MCF 10A (cell line): Measurements from ENCODE around the gene DGKG. TPM values are rescaled to one million over a fixed set of nuclear protein-coding genes. Genes with fewer than 3 reads are reported as not detected.

ENCODE experiments used
- BruUV-seq: library from RNA; stranded (reverse); fragments of 400-500 nt; replicated peaks from 2 replicates; lab custom pipeline; 2021; lab: Mats Ljungman, UMichigan
- CTCF ChIA-PET: fragments of 300-600 bp; sonication (Branson Sonifier 250); formaldehyde crosslinking; extraction: SDS; loops from one replicate; lab custom pipeline; 2021; ENCODE audit warnings: antibody characterized with exemption, inconsistent platforms; lab: Yijun Ruan, JAX
- POLR2A ChIA-PET: fragments of 300-600, 350-650 bp; sonication (Branson Sonifier 250); formaldehyde crosslinking; extraction: SDS; loops from one replicate; lab custom pipeline; 2020; ENCODE audit warnings: antibody characterized with exemption, inconsistent platforms; lab: Yijun Ruan, JAX
- DNase-seq: peaks from one replicate; pipeline ENCODE4 v3.0.0-alpha.2; 2018; ENCODE audit not compliant: unreplicated experiment
- H3K27ac Mint-ChIP-seq: one replicate; pipeline ENCODE4 v1.8.0; 2022; ENCODE audit warnings: mild to moderate bottlenecking, low read depth, mixed read lengths; ENCODE audit not compliant: unreplicated experiment
- H3K27me3 Mint-ChIP-seq: one replicate; pipeline ENCODE4 v1.8.0; 2022; ENCODE audit warnings: mixed read lengths; ENCODE audit not compliant: insufficient read depth, unreplicated experiment
- H3K36me3 Mint-ChIP-seq: one replicate; pipeline ENCODE4 v1.8.0; 2022; ENCODE audit warnings: mild to moderate bottlenecking, moderate library complexity, mixed read lengths; ENCODE audit not compliant: insufficient read depth, unreplicated experiment
- H3K4me1 Mint-ChIP-seq: one replicate; pipeline ENCODE4 v1.8.0; 2022; ENCODE audit warnings: mixed read lengths; ENCODE audit not compliant: insufficient read depth, unreplicated experiment
- H3K4me3 Mint-ChIP-seq: one replicate; pipeline ENCODE4 v1.8.0; 2022; ENCODE audit warnings: mild to moderate bottlenecking, moderate library complexity, mixed read lengths; ENCODE audit not compliant: unreplicated experiment
- H3K9me3 Mint-ChIP-seq: one replicate; pipeline ENCODE4 v1.8.0; 2022; ENCODE audit warnings: mixed read lengths; ENCODE audit not compliant: unreplicated experiment
- CTCF ChIP-seq: fragments of 200-600 bp; IDR thresholded peaks from one replicate; pipeline ENCODE4 v1.8.0; 2022; ENCODE audit warnings: antibody characterized with exemption, mild to moderate bottlenecking; ENCODE audit not compliant: unreplicated experiment
- intact Hi-C: fragments of 100-400 bp; cut with micrococcal nuclease; formaldehyde crosslinking; loops from 2 replicates; pipeline ENCODE4 v1.14.1; 2022
- total RNA-seq: library from RNA; stranded (reverse); gene quantifications from 2 replicates; pipeline ENCODE4 v1.2.3, GENCODE V29; 2022

Gene DGKG
- total RNA-seq, 1 experiment from 2014 or later = not detected

GRCh38 chr3:186149319-186149960, 212.6 kb downstream of the DGKG start:
- H3K27me3 Mint-ChIP-seq = peaks cover 28% of the 10 kb centered on the region
- POLR2A ChIA-PET = no interaction called here

GRCh38 chr3:186144257-186144656, 217.8 kb downstream of the DGKG start:
- no peaks in the 10 kb centered on the region for H3K9me3 Mint-ChIP-seq
- H3K4me1 Mint-ChIP-seq = no peaks in the 10 kb centered on the region
- no peak overlapping the region for H3K4me3 Mint-ChIP-seq
- no TSS peak for BruUV-seq
- DNase-seq = no peak
- H3K27ac Mint-ChIP-seq = no peak overlapping the region
- no peak for TF ChIP-seq CTCF
- ChIA-PET POLR2A (no interaction called here), CTCF (no interaction called here)
- intact Hi-C loops = no loop called here
- H3K36me3 Mint-ChIP-seq = no peaks in the 10 kb centered on the region
- peaks cover 23% of the 10 kb centered on the region for H3K27me3 Mint-ChIP-seq

More at GRCh38 chr3:186149319-186149960, 212.6 kb downstream of the DGKG start:
- no peak for TF ChIP-seq CTCF
- H3K4me3 Mint-ChIP-seq = no peak overlapping the region
- BruUV-seq = no TSS peak
- intact Hi-C loops = no loop called here
- CTCF ChIA-PET = no interaction called here
- no peaks in the 10 kb centered on the region for H3K9me3 Mint-ChIP-seq
- H3K27ac Mint-ChIP-seq = no peak overlapping the region
- H3K36me3 Mint-ChIP-seq = no peaks in the 10 kb centered on the region
- H3K4me1 Mint-ChIP-seq = no peaks in the 10 kb centered on the region
- no peak for DNase-seq

GRCh38 chr3:186143250-186143649, 218.8 kb downstream of the DGKG start:
- no peak for TF ChIP-seq CTCF
- POLR2A ChIA-PET = no interaction called here
- Mint-ChIP-seq H3K36me3 (no peaks in the 10 kb centered on the region), H3K27ac (no peak overlapping the region), H3K27me3 (peaks cover 21% of the 10 kb centered on the region), H3K9me3 (no peaks in the 10 kb centered on the region), H3K4me3 (no peak overlapping the region), H3K4me1 (no peaks in the 10 kb centered on the region)
- no peak for DNase-seq
- CTCF ChIA-PET = interaction anchor here (0.6 kb wide), 1 partner anchor 951 kb away, joined by 3 read pairs; no protein-coding TSS in a partner anchor
- no TSS peak for BruUV-seq
- intact Hi-C loops = no loop called here

- DNase-seq = no peak
- ChIA-PET CTCF (interaction anchor here (0.6 kb wide), 1 partner anchor 12 kb away, joined by 3 read pairs; no protein-coding TSS in a partner anchor), POLR2A (interaction anchor here (1.3 kb wide), 1 partner anchor 9 kb away, joined by 3 read pairs; no protein-coding TSS in a partner anchor)
- Mint-ChIP-seq H3K9me3 (no peaks in the 10 kb centered on the region), H3K4me3 (no peak overlapping the region), H3K36me3 (no peaks in the 10 kb centered on the region), H3K4me1 (no peaks in the 10 kb centered on the region), H3K27me3 (peaks cover 21% of the 10 kb centered on the region), H3K27ac (no peak overlapping the region)
- intact Hi-C loops = no loop called here
- TF ChIP-seq CTCF = no peak
- no TSS peak for BruUV-seq
These were observed 219.6 kb downstream of the DGKG start for GRCh38 chr3:186142393-186142932.
